ENCODE measurements around the gene URB1. TPM values are rescaled to one million over a fixed set of nuclear protein-coding genes. Genes with fewer than 3 reads are reported as not detected.
"Not testable (repeated sequence)": the region's sequence is repeated elsewhere in the genome, so short reads cannot be mapped to it uniquely, and the experiment has no call there.

URB1 gene
- total and polyA plus RNA-seq, 11 donors, result 4.6 to 26.0 (median 11.1) TPM

- WGBS, 4 donors, result 92 to 98% (median 94%) methylated on average over 4 of the region's 4 CpGs
Measured at GRCh38 chr21:32276671-32277070, 116.1 kb downstream of the URB1 start.

GRCh38 chr21:32270748-32271147 lies 122.1 kb downstream of the URB1 start:
- H3K27me3 ChIP-seq, result no peaks in the 10 kb centered on the region
- H3K27ac ChIP-seq, result no peak overlapping the region
- H3K4me3 ChIP-seq, result no peak overlapping the region
- 66 to 80% (median 77%) methylated on average over 4 of the region's 4 CpGs for WGBS, 4 donors
- intact Hi-C loops (cut with DNase I), result loop anchor here in 2 of 10 donors (10.0 kb wide), 1 partner anchor 334 kb away; no protein-coding TSS in a partner anchor
- DNase-seq (no peak), ATAC-seq (no peak)
- no peaks in the 10 kb centered on the region for H3K9me3 ChIP-seq
- no peaks in the 10 kb centered on the region for H3K4me1 ChIP-seq
- no peak for TF ChIP-seq CTCF (IDR thresholded peaks at IDR 0.05)
- TF ChIP-seq POLR2A (IDR thresholded peaks at IDR 0.05), result no peak
- peaks cover 0 to 72% (median 49%) of the 10 kb centered on the region in 9 donors for H3K36me3 ChIP-seq

More at GRCh38 chr21:32276671-32277070, 116.1 kb downstream of the URB1 start:
- H3K27me3 ChIP-seq, result no peaks in the 10 kb centered on the region
- ATAC-seq (no peak), DNase-seq (no peak)
- no peak overlapping the region for H3K27ac ChIP-seq
- H3K9me3 ChIP-seq, result no peaks in the 10 kb centered on the region
- peaks cover 0 to 23% (median 12%) of the 10 kb centered on the region in 9 donors for H3K36me3 ChIP-seq
- TF ChIP-seq CTCF (IDR thresholded peaks at IDR 0.05), result no peak
- TF ChIP-seq POLR2A (IDR thresholded peaks at IDR 0.05), result no peak
- no peak overlapping the region for H3K4me3 ChIP-seq
- peaks cover 7 to 22% (median 17%) of the 10 kb centered on the region in 12 donors for H3K4me1 ChIP-seq
- intact Hi-C loops (cut with DNase I), result loop anchor here in 3 of 10 donors (5.0 to 10.0 kb wide), 2 partner anchors 326 to 328 kb away; no protein-coding TSS in a partner anchor

GRCh38 chr21:32265321-32265720 lies 127.5 kb downstream of the URB1 start:
- not testable (repeated sequence) for H3K4me1 ChIP-seq, H3K27me3 ChIP-seq, H3K27ac ChIP-seq, H3K9me3 ChIP-seq, H3K4me3 ChIP-seq, ATAC-seq, DNase-seq
- WGBS, 4 donors, result 91 to 96% (median 94%) methylated on average over 8 to 23 of the region's 23 CpGs
- intact Hi-C loops (cut with DNase I), result loop anchor here in 1 of 10 donors (10.0 kb wide), 2 partner anchors 61 to 601 kb away; no protein-coding TSS in a partner anchor
- peaks cover 0 to 36% (median 34%) of the 10 kb centered on the region in 9 donors for H3K36me3 ChIP-seq

GRCh38 chr21:32261929-32262328 lies 130.9 kb downstream of the URB1 start:
- Histone ChIP-seq H3K9me3 (no peaks in the 10 kb centered on the region), H3K4me1 (peaks cover 0 to 15% (median 6%) of the 10 kb centered on the region in 12 donors), H3K36me3 (peaks cover 0 to 4% (median 1%) of the 10 kb centered on the region in 9 donors), H3K4me3 (no peak overlapping the region), H3K27ac (no peak overlapping the region), H3K27me3 (no peaks in the 10 kb centered on the region)
- ATAC-seq, result no peak
- no peak for TF ChIP-seq CTCF (IDR thresholded peaks at IDR 0.05)
- no peak for TF ChIP-seq POLR2A (IDR thresholded peaks at IDR 0.05)
- 78 to 88% (median 86%) methylated on average over 5 of the region's 5 CpGs for WGBS, 4 donors
- DNase-seq, result no peak
- intact Hi-C loops (cut with DNase I), result loop anchor here in 1 of 10 donors (10.0 kb wide), 2 partner anchors 57 to 597 kb away; no protein-coding TSS in a partner anchor

Other genes with a start within 250 kb of the URB1 start
- 1 to 10 TPM; 1.4 to 4.1 (median 2.9) TPM for gene MIS18A, start 114.0 kb downstream of the URB1 start, total RNA-seq
- gene MIS18A, start 114.0 kb downstream of the URB1 start, polyA plus RNA-seq, result 1 to 10 TPM; 2.3 to 2.7 TPM
- gene MRAP, start 94.2 kb downstream of the URB1 start, total RNA-seq, result 1 to 10 TPM in 2 of 9 donors, under 1 TPM in 2, not detected in 5; 0.58 to 4.2 (median 1.5) TPM
- 1 to 10 TPM in 1 of 2 donors, under 1 TPM in 1; 0.57 to 6.5 TPM for gene MRAP, start 94.2 kb downstream of the URB1 start, polyA plus RNA-seq
- 10 to 100 TPM; 10.1 to 44.4 (median 19.7) TPM for gene EVA1C, start 19.7 kb upstream of the URB1 start, total RNA-seq
- gene EVA1C, start 19.7 kb upstream of the URB1 start, polyA plus RNA-seq, result 10 to 100 TPM; 17.3 to 22.8 TPM
- gene TCP10L, start 192.5 kb upstream of the URB1 start, total RNA-seq, result 1 to 10 TPM in 8 of 9 donors, under 1 TPM in 1; 0.80 to 3.9 (median 2.2) TPM
- gene TCP10L, start 192.5 kb upstream of the URB1 start, polyA plus RNA-seq, result 1 to 10 TPM; 1.9 to 2.6 TPM
- gene CFAP298, start 219.4 kb upstream of the URB1 start, total RNA-seq, result 10 to 100 TPM; 14.2 to 26.7 (median 20.8) TPM
- 10 to 100 TPM; 33.7 to 36.0 TPM for gene CFAP298, start 219.4 kb upstream of the URB1 start, polyA plus RNA-seq

Measured in heart left ventricle (tissue), 16 donors.